Measurements from ENCODE around the gene TMPRSS6. TPM values are rescaled to one million over a fixed set of nuclear protein-coding genes. Genes with fewer than 3 reads are reported as not detected.

Gene TMPRSS6
- total and polyA plus RNA-seq, 2 of the 8 experiments (the other 6 are each of a cell fraction or from before 2014, with no cell fraction given), result 0.02 TPM; not detected in 1

DNA sequence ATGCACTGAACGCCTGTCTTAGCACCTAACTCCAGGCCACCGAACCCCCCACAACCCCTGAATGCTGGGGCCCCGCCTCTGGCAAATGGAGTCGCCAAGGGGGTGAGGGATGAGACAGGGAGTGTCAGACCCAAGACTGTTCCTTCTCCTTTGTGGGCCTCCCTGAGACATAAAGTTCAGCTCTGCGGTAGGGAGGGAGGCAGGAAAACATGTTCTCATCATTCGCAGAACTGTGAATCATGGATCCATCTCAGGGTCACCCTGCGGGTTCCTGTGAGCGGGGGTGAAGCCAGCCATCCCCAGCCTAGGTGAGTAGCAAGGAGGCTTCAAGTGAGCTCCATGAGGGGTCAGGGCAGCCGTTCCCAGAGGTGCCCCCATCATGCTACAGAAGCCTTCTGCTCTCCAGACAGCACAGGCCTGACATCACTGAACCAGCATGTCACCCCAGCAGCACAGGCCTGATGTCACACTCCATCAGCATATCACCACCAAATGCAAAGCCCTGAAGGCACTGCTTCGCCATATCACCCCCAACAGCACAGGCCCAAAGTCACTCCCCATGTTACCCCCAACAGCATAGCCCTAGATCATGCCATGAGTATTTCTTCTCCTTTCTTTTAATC, 27.2 kb downstream of the TMPRSS6 start:
- DNase-seq (ENCODE audit: low read depth in 1 of 2, low spot score in 2 of 2), result no peak
- TF ChIP-seq CHD1 (IDR thresholded peaks at IDR 0.05; ENCODE audit: low read depth, low read length) (no peak), SRF (IDR thresholded peaks at IDR 0.05; ENCODE audit: low read depth, low read length) (no peak), SP2 (IDR thresholded peaks at IDR 0.05; ENCODE audit: low read length) (no peak), POLR2A (IDR thresholded peaks at IDR 0.05; ENCODE audit: control extremely low read depth in 1 of 2, low read depth in 2 of 2, low read length in 2 of 2) (no peak), RAD21 (IDR thresholded peaks at IDR 0.05 in 1 of 2, conservative IDR thresholded peaks at IDR 0.05 in 1 of 2; ENCODE audit: low read depth in 2 of 2, low read length in 2 of 2) (no peak), TBP (IDR thresholded peaks at IDR 0.05; ENCODE audit: low read depth, low read length) (no peak), CREB1 (IDR thresholded peaks at IDR 0.05) (no peak), SIRT6 (IDR thresholded peaks at IDR 0.05; ENCODE audit: low read length) (no peak), YY1 (IDR thresholded peaks at IDR 0.05; ENCODE audit: low read depth, low read length) (no peak)
- TF ChIP-seq, protein P1, sequence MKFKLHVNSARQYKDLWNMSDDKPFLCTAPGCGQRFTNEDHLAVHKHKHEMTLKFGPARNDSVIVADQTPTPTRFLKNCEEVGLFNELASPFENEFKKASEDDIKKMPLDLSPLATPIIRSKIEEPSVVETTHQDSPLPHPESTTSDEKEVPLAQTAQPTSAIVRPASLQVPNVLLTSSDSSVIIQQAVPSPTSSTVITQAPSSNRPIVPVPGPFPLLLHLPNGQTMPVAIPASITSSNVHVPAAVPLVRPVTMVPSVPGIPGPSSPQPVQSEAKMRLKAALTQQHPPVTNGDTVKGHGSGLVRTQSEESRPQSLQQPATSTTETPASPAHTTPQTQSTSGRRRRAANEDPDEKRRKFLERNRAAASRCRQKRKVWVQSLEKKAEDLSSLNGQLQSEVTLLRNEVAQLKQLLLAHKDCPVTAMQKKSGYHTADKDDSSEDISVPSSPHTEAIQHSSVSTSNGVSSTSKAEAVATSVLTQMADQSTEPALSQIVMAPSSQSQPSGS (IDR thresholded peaks at IDR 0.05; ENCODE audit: low read length), result no peak
- no peak for FAIRE-seq

More for the DNA sequence above, 27.2 kb downstream of the TMPRSS6 start:
- Histone ChIP-seq H3K79me1 (ENCODE audit: low read depth, low read length) (no peaks in the 10 kb centered on the region), H3K14ac (ENCODE audit: insufficient read length) (no peak overlapping the region), H2BK12ac (ENCODE audit: low read depth, low read length) (no peak overlapping the region), H3K9ac (replicated peaks in 1 of 4; ENCODE audit: extremely low read depth in 1 of 4, low read depth in 3 of 4, low read length in 3 of 4) (no peak overlapping the region), H4K20me1 (replicated peaks in 1 of 2; ENCODE audit: control insufficient read depth in 1 of 2, insufficient read depth in 2 of 2, low read length in 2 of 2) (no peaks in the 10 kb centered on the region), H3K27me3 (replicated peaks in 1 of 4; ENCODE audit: control insufficient read depth in 3 of 4, extremely low read depth in 1 of 4, insufficient read depth in 3 of 4, low read length in 3 of 4) (peaks cover 0 to 10% (median 4%) of the 10 kb centered on the region in 4 experiments; a peak in 4 of 7 replicates), H3K9me3 (ENCODE audit: insufficient read depth in 2 of 2, low read depth in 1 of 2, low read length in 1 of 2) (no peaks in the 10 kb centered on the region), H3K4me1 (replicated peaks in 1 of 4; ENCODE audit: control insufficient read depth in 3 of 4, insufficient read depth in 4 of 4, low read length in 3 of 4) (peaks cover 0 to 3% (median 2%) of the 10 kb centered on the region in 4 experiments; a peak in 3 of 7 replicates), H3K23me2 (ENCODE audit: low read depth, low read length) (no peaks in the 10 kb centered on the region; the same call in 1 of the 2 replicates), H4K5ac (ENCODE audit: insufficient read length, low read depth, low read length) (no peak overlapping the region), H4K8ac (ENCODE audit: extremely low read depth, insufficient read depth, low read length) (no peak overlapping the region), H3K4ac (replicated peaks; ENCODE audit: insufficient read length, low read depth, low read length) (no peak overlapping the region), H2BK5ac (ENCODE audit: low read depth, low read length) (no peak overlapping the region), H3K18ac (ENCODE audit: extremely low read depth, low read length) (no peak overlapping the region), H2BK20ac (ENCODE audit: low read length) (no peak overlapping the region), H3K27ac (ENCODE audit: low read depth, low read length) (no peak overlapping the region), H3K36me3 (ENCODE audit: control insufficient read depth in 2 of 4, insufficient read depth in 4 of 4, low read length in 3 of 4) (no peaks in the 10 kb centered on the region), H2AFZ (ENCODE audit: low read length) (no peak overlapping the region), H2BK120ac (replicated peaks; ENCODE audit: low read depth, low read length) (no peak overlapping the region), H3K79me2 (ENCODE audit: control insufficient read depth in 1 of 2, insufficient read depth in 2 of 2, low read length in 2 of 2) (no peaks in the 10 kb centered on the region), H3K23ac (ENCODE audit: insufficient read length) (no peak overlapping the region), H3K56ac (replicated peaks; ENCODE audit: insufficient read length, low read depth, low read length) (no peak overlapping the region), H3K4me3 (ENCODE audit: extremely low read depth in 1 of 4, insufficient read depth in 2 of 4, low read depth in 3 of 4, low read length in 4 of 4) (no peak overlapping the region), H3K4me2 (ENCODE audit: insufficient read depth in 1 of 2, low read depth in 2 of 2, low read length in 2 of 2) (no peak overlapping the region), H4K91ac (replicated peaks; ENCODE audit: insufficient read length, low read length) (no peak overlapping the region), H2BK15ac (ENCODE audit: low read length) (no peak overlapping the region), H2AK5ac (ENCODE audit: low read depth, low read length) (no peak overlapping the region)
- CTCF ChIA-PET (ENCODE audit: partially characterized antibody), result interaction anchor here (0.9 to 2.1 kb wide), 6 partner anchors 8 to 156 kb away, joined by 3 to 9 read pairs (median 4); no protein-coding TSS in a partner anchor
- POLR2A ChIA-PET (ENCODE audit: partially characterized antibody), result interaction anchor here (0.7 kb wide), 1 partner anchor 64 kb away, joined by 3 read pairs; no protein-coding TSS in a partner anchor
- WGBS, 2 experiments (ENCODE audit: extremely low coverage in 1 of 2, insufficient coverage in 1 of 2, insufficient read length in 1 of 2, insufficient replicate concordance in 2 of 2, low coverage in 1 of 2, low lambda C conversion rate in 2 of 2, missing lambda C conversion rate in 1 of 2), result 81% methylated on average over 10 of the region's 10 CpGs; no CpG with 5 or more reads in 1 of the 2 experiments
